ENCODE measurements around the gene AP2A1.

Gene AP2A1

DNA sequence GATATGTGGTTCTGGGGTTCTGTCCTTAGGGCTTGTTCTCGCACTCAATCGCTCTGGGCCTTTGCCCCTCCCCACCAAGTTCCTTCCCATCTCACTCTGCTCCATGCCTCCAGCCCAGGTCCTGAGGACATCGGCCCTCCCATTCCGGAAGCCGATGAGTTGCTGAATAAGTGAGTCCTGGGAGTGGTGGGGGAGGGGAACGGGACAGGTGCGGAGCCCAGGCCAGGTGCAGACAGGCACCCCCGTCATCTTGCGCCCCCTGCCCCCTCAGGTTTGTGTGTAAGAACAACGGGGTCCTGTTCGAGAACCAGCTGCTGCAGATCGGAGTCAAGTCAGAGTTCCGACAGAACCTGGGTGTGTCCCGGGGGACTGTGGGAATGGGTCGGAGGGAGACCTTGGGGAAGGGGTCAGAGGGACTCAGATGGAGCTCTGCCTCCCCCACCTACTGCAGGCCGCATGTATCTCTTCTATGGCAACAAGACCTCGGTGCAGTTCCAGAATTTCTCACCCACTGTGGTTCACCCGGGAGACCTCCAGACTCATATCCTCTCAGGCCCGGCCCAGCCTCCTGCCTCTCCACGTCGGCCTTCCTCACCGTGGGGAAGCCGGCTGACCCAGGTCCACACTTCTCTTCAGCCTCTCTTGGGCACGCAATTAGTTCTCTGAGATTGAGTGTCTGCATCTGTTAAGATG, 36.2 kb downstream of the AP2A1 start:
- TF ChIP-seq MAX (IDR thresholded peaks at IDR 0.05): no peak
- no peak for TF ChIP-seq FOXM1 (IDR thresholded peaks at IDR 0.05; ENCODE audit: borderline replicate concordance, low read depth)
- TF ChIP-seq TCF12 (IDR thresholded peaks at IDR 0.05; ENCODE audit: low read depth): no peak
- TF ChIP-seq RAD21 (IDR thresholded peaks at IDR 0.05; ENCODE audit: low read depth): no peak

DNA sequence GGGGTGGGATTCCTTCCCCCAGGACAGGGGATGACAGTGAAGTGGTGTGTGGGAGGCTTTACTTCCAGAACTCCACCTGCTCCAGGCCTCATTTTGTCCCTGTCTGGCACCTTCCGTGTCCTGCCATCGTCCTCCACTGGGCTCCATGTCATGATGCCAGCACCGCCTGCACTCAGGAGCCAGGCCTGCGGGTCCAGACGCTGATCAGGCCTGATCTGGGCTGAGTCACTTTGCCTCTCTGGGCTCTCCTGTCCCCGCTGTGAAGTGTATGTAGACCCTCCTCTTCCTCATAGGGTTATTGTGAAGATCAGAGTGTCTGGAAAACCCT, 36.7 kb downstream of the AP2A1 start:
- no peak for TF ChIP-seq ZBTB7A (IDR thresholded peaks at IDR 0.05; ENCODE audit: low read depth)
- no peak for TF ChIP-seq EP300 (IDR thresholded peaks at IDR 0.05; ENCODE audit: borderline replicate concordance)
- TF ChIP-seq TCF12 (IDR thresholded peaks at IDR 0.05; ENCODE audit: low read depth): no peak
- TF ChIP-seq RAD21 (IDR thresholded peaks at IDR 0.05; ENCODE audit: low read depth): no peak
- TF ChIP-seq, protein P1, sequence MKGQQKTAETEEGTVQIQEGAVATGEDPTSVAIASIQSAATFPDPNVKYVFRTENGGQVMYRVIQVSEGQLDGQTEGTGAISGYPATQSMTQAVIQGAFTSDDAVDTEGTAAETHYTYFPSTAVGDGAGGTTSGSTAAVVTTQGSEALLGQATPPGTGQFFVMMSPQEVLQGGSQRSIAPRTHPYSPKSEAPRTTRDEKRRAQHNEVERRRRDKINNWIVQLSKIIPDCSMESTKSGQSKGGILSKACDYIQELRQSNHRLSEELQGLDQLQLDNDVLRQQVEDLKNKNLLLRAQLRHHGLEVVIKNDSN (IDR thresholded peaks at IDR 0.05): no peak
- TF ChIP-seq FOXM1 (IDR thresholded peaks at IDR 0.05; ENCODE audit: borderline replicate concordance, low read depth): no peak
- TF ChIP-seq EGR1 (IDR thresholded peaks at IDR 0.05): no peak
- TF ChIP-seq YY1 (IDR thresholded peaks at IDR 0.05; ENCODE audit: low read depth): no peak
- no peak for TF ChIP-seq NFIC (IDR thresholded peaks at IDR 0.05)
- TF ChIP-seq TEAD4 (IDR thresholded peaks at IDR 0.05): no peak
- no peak for TF ChIP-seq MAX (IDR thresholded peaks at IDR 0.05)
- no peak for TF ChIP-seq TAF1 (IDR thresholded peaks at IDR 0.05; ENCODE audit: low read depth)
- no peak for TF ChIP-seq CREB1 (IDR thresholded peaks at IDR 0.05; ENCODE audit: low read depth)
- no peak for TF ChIP-seq CEBPB (IDR thresholded peaks at IDR 0.05)
- TF ChIP-seq, protein P2, sequence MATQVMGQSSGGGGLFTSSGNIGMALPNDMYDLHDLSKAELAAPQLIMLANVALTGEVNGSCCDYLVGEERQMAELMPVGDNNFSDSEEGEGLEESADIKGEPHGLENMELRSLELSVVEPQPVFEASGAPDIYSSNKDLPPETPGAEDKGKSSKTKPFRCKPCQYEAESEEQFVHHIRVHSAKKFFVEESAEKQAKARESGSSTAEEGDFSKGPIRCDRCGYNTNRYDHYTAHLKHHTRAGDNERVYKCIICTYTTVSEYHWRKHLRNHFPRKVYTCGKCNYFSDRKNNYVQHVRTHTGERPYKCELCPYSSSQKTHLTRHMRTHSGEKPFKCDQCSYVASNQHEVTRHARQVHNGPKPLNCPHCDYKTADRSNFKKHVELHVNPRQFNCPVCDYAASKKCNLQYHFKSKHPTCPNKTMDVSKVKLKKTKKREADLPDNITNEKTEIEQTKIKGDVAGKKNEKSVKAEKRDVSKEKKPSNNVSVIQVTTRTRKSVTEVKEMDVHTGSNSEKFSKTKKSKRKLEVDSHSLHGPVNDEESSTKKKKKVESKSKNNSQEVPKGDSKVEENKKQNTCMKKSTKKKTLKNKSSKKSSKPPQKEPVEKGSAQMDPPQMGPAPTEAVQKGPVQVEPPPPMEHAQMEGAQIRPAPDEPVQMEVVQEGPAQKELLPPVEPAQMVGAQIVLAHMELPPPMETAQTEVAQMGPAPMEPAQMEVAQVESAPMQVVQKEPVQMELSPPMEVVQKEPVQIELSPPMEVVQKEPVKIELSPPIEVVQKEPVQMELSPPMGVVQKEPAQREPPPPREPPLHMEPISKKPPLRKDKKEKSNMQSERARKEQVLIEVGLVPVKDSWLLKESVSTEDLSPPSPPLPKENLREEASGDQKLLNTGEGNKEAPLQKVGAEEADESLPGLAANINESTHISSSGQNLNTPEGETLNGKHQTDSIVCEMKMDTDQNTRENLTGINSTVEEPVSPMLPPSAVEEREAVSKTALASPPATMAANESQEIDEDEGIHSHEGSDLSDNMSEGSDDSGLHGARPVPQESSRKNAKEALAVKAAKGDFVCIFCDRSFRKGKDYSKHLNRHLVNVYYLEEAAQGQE (IDR thresholded peaks at IDR 0.05; ENCODE audit: low read depth): no peak

DNA sequence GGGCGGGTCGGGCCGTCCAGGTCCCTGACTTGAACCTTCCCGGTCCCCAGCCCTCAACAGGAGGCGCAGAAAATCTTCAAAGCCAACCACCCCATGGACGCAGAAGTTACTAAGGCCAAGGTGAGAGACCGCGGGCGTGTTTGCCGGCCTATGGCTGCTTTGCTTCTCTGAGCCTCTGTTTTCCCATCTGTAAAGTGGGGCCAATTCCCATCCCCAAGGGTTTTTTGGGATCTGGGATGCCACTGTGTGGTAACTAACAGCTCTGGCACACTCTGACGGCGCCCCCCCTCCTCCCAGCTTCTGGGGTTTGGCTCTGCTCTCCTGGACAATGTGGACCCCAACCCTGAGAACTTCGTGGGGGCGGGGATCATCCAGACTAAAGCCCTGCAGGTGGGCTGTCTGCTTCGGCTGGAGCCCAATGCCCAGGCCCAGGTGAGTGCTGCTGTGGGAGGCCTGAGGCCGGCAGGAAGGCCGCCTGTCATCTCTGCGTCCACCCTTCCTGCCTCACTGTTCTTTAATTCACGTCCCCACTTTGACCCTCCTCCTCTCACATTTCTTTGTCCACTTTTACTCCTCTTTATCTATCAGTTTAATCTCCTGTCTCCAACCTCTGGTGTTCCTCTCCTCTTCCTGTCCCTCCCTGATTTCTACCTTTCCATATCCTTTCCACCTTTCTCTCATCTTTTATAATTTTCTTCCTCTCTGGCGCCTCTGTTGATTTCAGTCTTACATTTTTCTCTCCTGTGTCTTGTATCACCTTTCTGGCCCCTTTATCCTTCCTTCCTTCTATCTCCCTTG, 39.2 kb downstream of the AP2A1 start:
- TF ChIP-seq TCF12 (IDR thresholded peaks at IDR 0.05; ENCODE audit: low read depth) (no peak), EP300 (IDR thresholded peaks at IDR 0.05; ENCODE audit: borderline replicate concordance) (no peak)

- no peak for TF ChIP-seq MAX (IDR thresholded peaks at IDR 0.05)
- TF ChIP-seq YY1 (IDR thresholded peaks at IDR 0.05; ENCODE audit: low read depth): no peak
- TF ChIP-seq TAF1 (IDR thresholded peaks at IDR 0.05; ENCODE audit: low read depth): no peak
- TF ChIP-seq, protein P1 (IDR thresholded peaks at IDR 0.05): no peak
- no peak for TF ChIP-seq TCF12 (IDR thresholded peaks at IDR 0.05; ENCODE audit: low read depth)
- no peak for TF ChIP-seq ZBTB7A (IDR thresholded peaks at IDR 0.05; ENCODE audit: low read depth)
- no peak for TF ChIP-seq EGR1 (IDR thresholded peaks at IDR 0.05)
- no peak for TF ChIP-seq FOXM1 (IDR thresholded peaks at IDR 0.05; ENCODE audit: borderline replicate concordance, low read depth)
- no peak for TF ChIP-seq RAD21 (IDR thresholded peaks at IDR 0.05; ENCODE audit: low read depth)
- TF ChIP-seq CREB1 (IDR thresholded peaks at IDR 0.05; ENCODE audit: low read depth): no peak
- TF ChIP-seq, protein P2 (IDR thresholded peaks at IDR 0.05; ENCODE audit: low read depth): no peak
- no peak for TF ChIP-seq TEAD4 (IDR thresholded peaks at IDR 0.05)
- TF ChIP-seq CEBPB (IDR thresholded peaks at IDR 0.05): no peak
- no peak for TF ChIP-seq EP300 (IDR thresholded peaks at IDR 0.05; ENCODE audit: borderline replicate concordance)
- TF ChIP-seq NFIC (IDR thresholded peaks at IDR 0.05): no peak
Measured at GRCh38 chr19:49806620-49806959, 39.8 kb downstream of the AP2A1 start.

- TF ChIP-seq EGR1 (IDR thresholded peaks at IDR 0.05) (no peak), CREB1 (IDR thresholded peaks at IDR 0.05; ENCODE audit: low read depth) (no peak), TEAD4 (IDR thresholded peaks at IDR 0.05) (no peak), MAX (IDR thresholded peaks at IDR 0.05) (no peak), RAD21 (IDR thresholded peaks at IDR 0.05; ENCODE audit: low read depth) (no peak), TAF1 (IDR thresholded peaks at IDR 0.05; ENCODE audit: low read depth) (no peak), YY1 (IDR thresholded peaks at IDR 0.05; ENCODE audit: low read depth) (no peak), NFIC (IDR thresholded peaks at IDR 0.05) (no peak), FOXM1 (IDR thresholded peaks at IDR 0.05; ENCODE audit: borderline replicate concordance, low read depth) (no peak), CEBPB (IDR thresholded peaks at IDR 0.05) (no peak), ZBTB7A (IDR thresholded peaks at IDR 0.05; ENCODE audit: low read depth) (no peak), TCF12 (IDR thresholded peaks at IDR 0.05; ENCODE audit: low read depth) (no peak), EP300 (IDR thresholded peaks at IDR 0.05; ENCODE audit: borderline replicate concordance) (no peak)
- TF ChIP-seq, protein P1 (IDR thresholded peaks at IDR 0.05): no peak
- TF ChIP-seq, protein P2 (IDR thresholded peaks at IDR 0.05; ENCODE audit: low read depth): no peak
Measured at GRCh38 chr19:49807058-49807903, 40.5 kb downstream of the AP2A1 start.

Measured in Ishikawa (cell line).